ENCODE data around the gene SURF2. TPM values are rescaled to one million over a fixed set of nuclear protein-coding genes. Genes with fewer than 3 reads are reported as not detected.

Gene SURF2
- total RNA-seq, 2 donors from 2014 or later = 9.4 to 18.7 TPM

DNA sequence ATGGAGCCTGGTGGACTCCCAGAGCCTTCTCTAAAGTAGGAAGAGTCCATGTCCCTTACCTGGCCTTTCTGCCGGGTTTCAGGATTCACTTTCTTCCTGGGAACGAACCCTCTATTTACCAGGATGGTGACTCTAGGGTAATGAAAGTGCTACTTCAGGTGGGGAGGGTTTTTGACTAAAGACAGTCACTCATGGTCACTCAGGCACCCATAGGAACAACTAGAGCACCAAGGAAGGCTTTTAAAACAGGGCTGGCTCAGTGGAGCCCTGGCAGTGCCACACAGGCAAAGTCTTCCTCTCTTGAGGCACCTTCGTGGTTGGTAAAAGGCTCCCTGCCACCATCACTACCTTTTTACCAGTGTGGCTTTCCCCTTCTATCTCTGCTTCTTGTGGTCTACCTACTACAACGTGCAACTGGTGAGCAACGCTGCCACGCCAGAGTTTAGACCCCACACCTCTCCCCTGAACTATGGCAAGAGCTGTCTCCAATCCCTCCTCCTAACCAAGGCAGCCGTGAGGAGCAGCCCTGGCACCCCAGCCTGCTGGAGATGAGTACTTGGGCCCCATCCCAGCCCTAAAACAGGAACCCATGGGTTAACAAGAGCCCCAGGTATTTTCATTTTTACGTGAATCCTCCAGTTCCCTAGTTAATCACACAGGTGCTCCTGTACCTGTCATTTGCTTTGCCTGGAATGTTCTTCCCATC, 3.6 kb upstream of the SURF2 start:
- Histone ChIP-seq H3K9ac (ENCODE audit: low read depth in 2 of 2, low read length in 2 of 2) (no peak overlapping the region), H3K4me1 (peaks cover 15% of the 10 kb centered on the region), H3K4me3 (no peak overlapping the region), H3K9me3 (no peaks in the 10 kb centered on the region), H3K27me3 (no peaks in the 10 kb centered on the region), H3K36me3 (peaks cover 19% of the 10 kb centered on the region), H3K27ac (no peak overlapping the region)
- DNase-seq = no peak
- intact Hi-C loops (cut with DNase I) = no loop called here
- TF ChIP-seq, protein P1, sequence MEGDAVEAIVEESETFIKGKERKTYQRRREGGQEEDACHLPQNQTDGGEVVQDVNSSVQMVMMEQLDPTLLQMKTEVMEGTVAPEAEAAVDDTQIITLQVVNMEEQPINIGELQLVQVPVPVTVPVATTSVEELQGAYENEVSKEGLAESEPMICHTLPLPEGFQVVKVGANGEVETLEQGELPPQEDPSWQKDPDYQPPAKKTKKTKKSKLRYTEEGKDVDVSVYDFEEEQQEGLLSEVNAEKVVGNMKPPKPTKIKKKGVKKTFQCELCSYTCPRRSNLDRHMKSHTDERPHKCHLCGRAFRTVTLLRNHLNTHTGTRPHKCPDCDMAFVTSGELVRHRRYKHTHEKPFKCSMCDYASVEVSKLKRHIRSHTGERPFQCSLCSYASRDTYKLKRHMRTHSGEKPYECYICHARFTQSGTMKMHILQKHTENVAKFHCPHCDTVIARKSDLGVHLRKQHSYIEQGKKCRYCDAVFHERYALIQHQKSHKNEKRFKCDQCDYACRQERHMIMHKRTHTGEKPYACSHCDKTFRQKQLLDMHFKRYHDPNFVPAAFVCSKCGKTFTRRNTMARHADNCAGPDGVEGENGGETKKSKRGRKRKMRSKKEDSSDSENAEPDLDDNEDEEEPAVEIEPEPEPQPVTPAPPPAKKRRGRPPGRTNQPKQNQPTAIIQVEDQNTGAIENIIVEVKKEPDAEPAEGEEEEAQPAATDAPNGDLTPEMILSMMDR (IDR thresholded peaks at IDR 0.05) = no peak

DNA sequence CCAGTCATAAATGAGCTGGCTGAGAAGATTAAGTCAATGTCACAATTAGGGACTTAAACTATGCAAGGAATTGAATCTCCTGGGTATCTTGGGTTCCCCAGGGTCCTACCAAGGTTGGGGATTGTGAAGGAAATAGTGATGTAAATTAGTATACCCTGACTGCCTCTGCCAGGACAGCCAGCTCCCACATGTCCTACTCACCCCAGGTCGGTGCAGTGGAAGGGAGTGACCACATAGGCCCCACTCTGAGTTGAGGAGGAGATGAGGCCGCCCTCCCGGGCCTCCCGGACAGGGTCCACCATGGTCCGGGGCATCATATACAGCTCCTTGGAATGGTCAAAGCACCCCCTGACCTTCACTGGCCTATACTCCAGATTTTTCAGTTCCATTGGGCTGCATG, 2.8 kb upstream of the SURF2 start:
- TF ChIP-seq, protein P1 (IDR thresholded peaks at IDR 0.05) = no peak
- Histone ChIP-seq H3K36me3 (peaks cover 19% of the 10 kb centered on the region), H3K27ac (no peak overlapping the region), H3K9ac (ENCODE audit: low read depth in 2 of 2, low read length in 2 of 2) (peak overlapping the region in 1 of 2 donors; percentile 24), H3K9me3 (no peaks in the 10 kb centered on the region), H3K4me3 (no peak overlapping the region), H3K4me1 (peaks cover 15% of the 10 kb centered on the region), H3K27me3 (no peaks in the 10 kb centered on the region)
- intact Hi-C loops (cut with DNase I) = no loop called here
- no peak for DNase-seq

GRCh38 chr9:133354766-133355165, 1.6 kb upstream of the SURF2 start:
- H3K9me3 ChIP-seq = no peaks in the 10 kb centered on the region
- H3K9ac ChIP-seq (ENCODE audit: low read depth in 2 of 2, low read length in 2 of 2) = peak overlapping the region in 1 of 2 donors; percentile 34
- intact Hi-C loops (cut with DNase I) = no loop called here
- no peaks in the 10 kb centered on the region for H3K27me3 ChIP-seq
- H3K27ac ChIP-seq = no peak overlapping the region
- TF ChIP-seq, protein P1 (IDR thresholded peaks at IDR 0.05) = no peak
- no peak overlapping the region for H3K4me3 ChIP-seq
- H3K36me3 ChIP-seq = peaks cover 18% of the 10 kb centered on the region
- DNase-seq = no peak
- peaks cover 15% of the 10 kb centered on the region for H3K4me1 ChIP-seq

DNA sequence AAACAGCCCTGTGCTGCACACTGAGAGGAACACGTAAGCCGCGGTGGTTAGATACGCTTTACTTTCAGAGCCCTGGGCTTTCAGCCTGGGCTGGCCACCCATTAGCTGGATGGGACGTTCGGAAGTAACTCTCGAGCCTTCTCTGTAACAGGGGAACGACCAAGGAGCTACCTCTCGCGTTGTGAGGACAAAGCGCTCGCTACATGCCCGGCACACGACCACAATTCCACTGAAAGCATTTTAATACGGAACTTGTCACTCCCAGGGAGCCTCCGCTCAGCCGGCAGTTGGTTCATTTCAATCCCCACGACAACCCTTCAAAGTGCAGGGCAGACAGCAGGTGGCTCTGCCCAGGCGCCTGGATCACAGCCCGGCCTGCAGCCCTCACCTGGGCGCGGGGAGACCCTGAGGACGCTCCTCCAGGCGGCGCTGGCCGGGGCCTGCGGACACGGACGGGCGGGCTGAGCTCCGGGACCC, 431 bp upstream of the SURF2 start:
- peaks cover 15% of the 10 kb centered on the region for H3K4me1 ChIP-seq
- H3K9me3 ChIP-seq = no peaks in the 10 kb centered on the region

GRCh38 chr9:133357656-133358055, 1.3 kb downstream of the SURF2 start:
- Histone ChIP-seq H3K27me3 (no peaks in the 10 kb centered on the region), H3K36me3 (peaks cover 7% of the 10 kb centered on the region), H3K27ac (no peak overlapping the region), H3K4me1 (peaks cover 15% of the 10 kb centered on the region), H3K9me3 (no peaks in the 10 kb centered on the region), H3K9ac (ENCODE audit: low read depth in 2 of 2, low read length in 2 of 2) (peak overlapping the region in 1 of 2 donors; percentile 6), H3K4me3 (no peak overlapping the region)
- intact Hi-C loops (cut with DNase I) = no loop called here
- DNase-seq = no peak
- TF ChIP-seq, protein P1 (IDR thresholded peaks at IDR 0.05) = no peak

More for the DNA sequence above, 431 bp upstream of the SURF2 start:
- Histone ChIP-seq H3K27me3 (no peaks in the 10 kb centered on the region), H3K36me3 (peaks cover 6% of the 10 kb centered on the region), H3K27ac (peak overlapping the region; percentile 55), H3K9ac (ENCODE audit: low read depth in 2 of 2, low read length in 2 of 2) (peak overlapping the region; percentile 75 to 81), H3K4me3 (peak overlapping the region; percentile 80)
- intact Hi-C loops (cut with DNase I) = no loop called here
- DNase-seq = no peak
- TF ChIP-seq, protein P1 (IDR thresholded peaks at IDR 0.05) = no peak

Measured in colonic mucosa (tissue), 4 donors.